ENCODE measurements around the gene PBX1.

The PBX1 gene

GRCh38 chr1:164647211-164647610 lies 88.2 kb downstream of the PBX1 start:
- Histone ChIP-seq H3K4me2 (ENCODE audit: low read length) (no peak overlapping the region), H4K20me1 (ENCODE audit: control insufficient read depth, insufficient read depth, low read depth, low read length) (no peaks in the 10 kb centered on the region), H3K9me2 (replicated peaks; ENCODE audit: control insufficient read depth, low read length) (no peaks in the 10 kb centered on the region), H3K4me1 (ENCODE audit: control insufficient read depth, low read length) (no peaks in the 10 kb centered on the region), H3K9me3 (ENCODE audit: control insufficient read depth, insufficient read depth, low read length) (no peaks in the 10 kb centered on the region), H3F3A (ENCODE audit: control insufficient read depth, insufficient read depth) (no peaks in the 10 kb centered on the region), H3K36me3 (ENCODE audit: control insufficient read depth, low read length) (no peaks in the 10 kb centered on the region), H3K27me3 (ENCODE audit: control insufficient read depth, low read length) (no peaks in the 10 kb centered on the region), H3K4me3 (ENCODE audit: low read length) (no peak overlapping the region), H3K79me2 (ENCODE audit: control insufficient read depth, low read length) (no peaks in the 10 kb centered on the region), H3K27ac (ENCODE audit: low read depth, low read length) (no peak overlapping the region)
- TF ChIP-seq CTCF (IDR thresholded peaks at IDR 0.05; ENCODE audit: low read depth, low read length, poor library complexity, severe bottlenecking), result no peak
- TF ChIP-seq EZH2phosphoT487 (IDR thresholded peaks at IDR 0.05; ENCODE audit: borderline replicate concordance, low read length), result no peak

GRCh38 chr1:164648636-164649035 lies 89.7 kb downstream of the PBX1 start:
- no peaks in the 10 kb centered on the region for H3K9me3 ChIP-seq (ENCODE audit: control insufficient read depth, insufficient read depth, low read length)
- no peaks in the 10 kb centered on the region for H3F3A ChIP-seq (ENCODE audit: control insufficient read depth, insufficient read depth)
- no peaks in the 10 kb centered on the region for H3K36me3 ChIP-seq (ENCODE audit: control insufficient read depth, low read length)
- H3K27me3 ChIP-seq (ENCODE audit: control insufficient read depth, low read length), result no peaks in the 10 kb centered on the region
- no peak overlapping the region for H3K4me2 ChIP-seq (ENCODE audit: low read length)
- no peak overlapping the region for H3K4me3 ChIP-seq (ENCODE audit: low read length)
- no peaks in the 10 kb centered on the region for H3K79me2 ChIP-seq (ENCODE audit: control insufficient read depth, low read length)
- H3K4me1 ChIP-seq (ENCODE audit: control insufficient read depth, low read length), result no peaks in the 10 kb centered on the region
- no peaks in the 10 kb centered on the region for H4K20me1 ChIP-seq (ENCODE audit: control insufficient read depth, insufficient read depth, low read depth, low read length)
- H3K9me2 ChIP-seq (replicated peaks; ENCODE audit: control insufficient read depth, low read length), result no peaks in the 10 kb centered on the region
- TF ChIP-seq CTCF (IDR thresholded peaks at IDR 0.05; ENCODE audit: low read depth, low read length, poor library complexity, severe bottlenecking) (no peak), EZH2phosphoT487 (IDR thresholded peaks at IDR 0.05; ENCODE audit: borderline replicate concordance, low read length) (no peak)
- H3K27ac ChIP-seq (ENCODE audit: low read depth, low read length), result no peak overlapping the region

GRCh38 chr1:164649146-164649545 lies 90.2 kb downstream of the PBX1 start:
- Histone ChIP-seq H3K4me3 (ENCODE audit: low read length) (no peak overlapping the region), H4K20me1 (ENCODE audit: control insufficient read depth, insufficient read depth, low read depth, low read length) (no peaks in the 10 kb centered on the region), H3K9me3 (ENCODE audit: control insufficient read depth, insufficient read depth, low read length) (no peaks in the 10 kb centered on the region), H3K36me3 (ENCODE audit: control insufficient read depth, low read length) (no peaks in the 10 kb centered on the region), H3K79me2 (ENCODE audit: control insufficient read depth, low read length) (no peaks in the 10 kb centered on the region), H3K27ac (ENCODE audit: low read depth, low read length) (no peak overlapping the region), H3K9me2 (replicated peaks; ENCODE audit: control insufficient read depth, low read length) (no peaks in the 10 kb centered on the region), H3K27me3 (ENCODE audit: control insufficient read depth, low read length) (no peaks in the 10 kb centered on the region), H3K4me2 (ENCODE audit: low read length) (no peak overlapping the region), H3K4me1 (ENCODE audit: control insufficient read depth, low read length) (no peaks in the 10 kb centered on the region), H3F3A (ENCODE audit: control insufficient read depth, insufficient read depth) (no peaks in the 10 kb centered on the region)
- no peak for TF ChIP-seq CTCF (IDR thresholded peaks at IDR 0.05; ENCODE audit: low read depth, low read length, poor library complexity, severe bottlenecking)
- no peak for TF ChIP-seq EZH2phosphoT487 (IDR thresholded peaks at IDR 0.05; ENCODE audit: borderline replicate concordance, low read length)

- Histone ChIP-seq H3K4me2 (ENCODE audit: low read length) (no peak overlapping the region), H3K4me1 (ENCODE audit: control insufficient read depth, low read length) (no peaks in the 10 kb centered on the region), H3K27me3 (ENCODE audit: control insufficient read depth, low read length) (no peaks in the 10 kb centered on the region), H3K9me3 (ENCODE audit: control insufficient read depth, insufficient read depth, low read length) (no peaks in the 10 kb centered on the region), H3K79me2 (ENCODE audit: control insufficient read depth, low read length) (no peaks in the 10 kb centered on the region), H3K36me3 (ENCODE audit: control insufficient read depth, low read length) (no peaks in the 10 kb centered on the region), H3K4me3 (ENCODE audit: low read length) (no peak overlapping the region), H3K9me2 (replicated peaks; ENCODE audit: control insufficient read depth, low read length) (no peaks in the 10 kb centered on the region), H3F3A (ENCODE audit: control insufficient read depth, insufficient read depth) (no peaks in the 10 kb centered on the region), H3K27ac (ENCODE audit: low read depth, low read length) (no peak overlapping the region), H4K20me1 (ENCODE audit: control insufficient read depth, insufficient read depth, low read depth, low read length) (no peaks in the 10 kb centered on the region)
- TF ChIP-seq EZH2phosphoT487 (IDR thresholded peaks at IDR 0.05; ENCODE audit: borderline replicate concordance, low read length), result no peak
- no peak for TF ChIP-seq CTCF (IDR thresholded peaks at IDR 0.05; ENCODE audit: low read depth, low read length, poor library complexity, severe bottlenecking)
Observed at GRCh38 chr1:164650531-164650930, 91.5 kb downstream of the PBX1 start.

Measured in DOHH2 (cell line).